Smooth muscle cell (in vitro differentiated cells): ENCODE results near the gene CD99L2. TPM values are rescaled to one million over a fixed set of nuclear protein-coding genes. Genes with fewer than 3 reads are reported as not detected.

Experiments
- DNase-seq: peaks from one replicate; lab custom pipeline; 2025; ENCODE audit not compliant: unreplicated experiment; lab: John Stamatoyannopoulos, UW
- H2AFZ ChIP-seq: fragments of 200-600 bp; sonication (generic); 2 replicates; pipeline ENCODE4 v1.6.0; 2016; ENCODE audit warnings: antibody characterized with exemption, low read depth, mild to moderate bottlenecking
- H3F3A ChIP-seq: fragments of 200-600 bp; sonication (generic); 2 replicates; pipeline ENCODE4 v1.6.0; 2017; ENCODE audit warnings: antibody characterized with exemption, low read depth
- H3K27ac ChIP-seq: fragments of 200-600 bp; sonication (generic); 2 replicates; pipeline ENCODE4 v1.5.1; 2016; ENCODE audit warnings: low read depth, mild to moderate bottlenecking
- H3K27me3 ChIP-seq: fragments of 200-600 bp; sonication (generic); 2 replicates; pipeline ENCODE4 v1.6.1; 2016; ENCODE audit warnings: low read depth, mild to moderate bottlenecking
- H3K36me3 ChIP-seq: fragments of 200-600 bp; sonication (generic); 2 replicates; pipeline ENCODE4 v1.5.1; 2016; ENCODE audit warnings: low read depth
- H3K4me1 ChIP-seq: fragments of 200-600 bp; sonication (generic); 2 replicates; pipeline ENCODE4 v1.5.1; 2016; ENCODE audit warnings: low read depth
- H3K4me2 ChIP-seq: fragments of 200-600 bp; sonication (generic); 2 replicates; pipeline ENCODE4 v1.6.0; 2016; ENCODE audit warnings: mild to moderate bottlenecking
- H3K4me3 ChIP-seq: fragments of 200-600 bp; sonication (generic); 2 replicates; pipeline ENCODE4 v1.5.1; 2016; ENCODE audit warnings: mild to moderate bottlenecking
- H3K79me2 ChIP-seq: fragments of 200-600 bp; sonication (generic); 2 replicates; pipeline ENCODE4 v1.6.0; 2016; ENCODE audit warnings: low read depth, mild to moderate bottlenecking
- H3K9ac ChIP-seq: fragments of 200-600 bp; sonication (generic); 2 replicates; pipeline ENCODE4 v1.6.0; 2016; ENCODE audit warnings: low read depth
- H3K9me3 ChIP-seq: fragments of 200-600 bp; sonication (generic); replicated peaks from 2 replicates; pipeline ENCODE4 v1.5.1; 2016; ENCODE audit warnings: low read depth
- H4K20me1 ChIP-seq: fragments of 200-600 bp; sonication (generic); 2 replicates; pipeline ENCODE4 v1.6.0; 2016; ENCODE audit warnings: low read depth
- WGBS: methylation state at CpG from one replicate; pipeline ENCODE4 v1.1.7; 2016; ENCODE audit warnings: low lambda C conversion rate; 5-methylcytosine and 5-hydroxymethylcytosine counted together
- polyA plus RNA-seq: library from polyadenylated mRNA; unstranded; fragments of >200 nt; fragmentation: Nextera tagmentation; extraction: Ambion mirVana; gene quantifications from 2 replicates; pipeline ENCODE4 v1.2.1, GENCODE V29; 2016
- total RNA-seq: library from RNA; depleted of rRNA; stranded (reverse); fragments of >200 nt; gene quantifications from 2 replicates; pipeline ENCODE4 v1.2.3, GENCODE V29; 2014
- TF ChIP-seq, protein P1 (sequence below): fragments of 200-600 bp; sonication (generic); IDR thresholded peaks from 2 replicates; pipeline ENCODE4 v1.5.1; 2017; ENCODE audit warnings: borderline replicate concordance, mild to moderate bottlenecking, antibody characterized with exemption; ENCODE audit not compliant: insufficient read depth, poor library complexity, severe bottlenecking

CD99L2 gene
- total and polyA plus RNA-seq, 2 experiments from 2014 or later = 43.7 to 44.6 TPM

DNA sequence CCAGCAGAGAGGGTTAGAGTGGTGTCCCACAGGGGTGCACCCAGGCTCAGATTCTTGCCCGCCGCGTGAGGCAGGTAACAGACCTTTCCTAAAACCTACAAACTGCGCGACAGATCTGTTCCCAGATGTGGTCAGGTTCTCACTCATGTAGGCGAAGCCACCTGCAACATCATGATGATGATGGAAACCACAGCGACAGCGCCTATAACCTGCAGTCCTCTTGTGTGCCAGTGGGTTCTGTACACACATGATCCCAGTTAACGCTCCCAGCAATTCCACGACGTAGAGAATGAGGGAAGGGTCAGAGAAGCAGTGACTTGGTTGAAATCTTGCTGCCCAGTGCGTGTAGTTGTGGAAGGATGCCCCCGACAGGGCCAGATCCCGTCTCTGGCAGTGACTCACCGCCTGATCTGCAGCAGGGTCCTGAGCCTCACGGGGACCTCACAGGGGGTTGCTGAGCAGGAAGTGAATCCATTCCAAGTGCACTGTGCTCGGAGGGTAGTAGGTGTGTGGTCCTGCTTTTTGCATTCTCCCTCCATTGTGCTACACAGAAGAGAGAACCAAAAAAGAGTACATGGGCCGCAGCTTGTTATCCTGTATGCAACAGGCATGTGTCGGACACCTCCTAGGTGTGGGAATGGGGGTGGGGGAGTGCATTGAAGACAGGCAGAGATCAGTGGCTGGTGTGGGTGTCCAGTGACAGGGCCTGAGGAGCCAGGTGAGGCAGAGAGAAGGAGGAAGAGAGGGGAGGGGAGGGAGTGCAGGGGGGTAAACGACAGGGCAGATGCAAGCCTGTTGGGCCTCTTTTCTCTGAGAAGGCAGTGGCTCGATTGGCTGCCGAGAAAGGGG, 138.7 kb downstream of the CD99L2 start:
- Histone ChIP-seq H3K4me1 (no peaks in the 10 kb centered on the region), H3K4me3 (no peak overlapping the region), H3K79me2 (no peaks in the 10 kb centered on the region), H3K27me3 (no peaks in the 10 kb centered on the region), H3K9me3 (no peaks in the 10 kb centered on the region), H3F3A (no peaks in the 10 kb centered on the region), H4K20me1 (no peaks in the 10 kb centered on the region), H2AFZ (no peak overlapping the region), H3K9ac (no peak overlapping the region), H3K4me2 (no peak overlapping the region), H3K36me3 (no peaks in the 10 kb centered on the region), H3K27ac (no peak overlapping the region)
- 80% methylated on average over 20 of the region's 22 CpGs for WGBS
- no peak for DNase-seq
- TF ChIP-seq, protein P1, sequence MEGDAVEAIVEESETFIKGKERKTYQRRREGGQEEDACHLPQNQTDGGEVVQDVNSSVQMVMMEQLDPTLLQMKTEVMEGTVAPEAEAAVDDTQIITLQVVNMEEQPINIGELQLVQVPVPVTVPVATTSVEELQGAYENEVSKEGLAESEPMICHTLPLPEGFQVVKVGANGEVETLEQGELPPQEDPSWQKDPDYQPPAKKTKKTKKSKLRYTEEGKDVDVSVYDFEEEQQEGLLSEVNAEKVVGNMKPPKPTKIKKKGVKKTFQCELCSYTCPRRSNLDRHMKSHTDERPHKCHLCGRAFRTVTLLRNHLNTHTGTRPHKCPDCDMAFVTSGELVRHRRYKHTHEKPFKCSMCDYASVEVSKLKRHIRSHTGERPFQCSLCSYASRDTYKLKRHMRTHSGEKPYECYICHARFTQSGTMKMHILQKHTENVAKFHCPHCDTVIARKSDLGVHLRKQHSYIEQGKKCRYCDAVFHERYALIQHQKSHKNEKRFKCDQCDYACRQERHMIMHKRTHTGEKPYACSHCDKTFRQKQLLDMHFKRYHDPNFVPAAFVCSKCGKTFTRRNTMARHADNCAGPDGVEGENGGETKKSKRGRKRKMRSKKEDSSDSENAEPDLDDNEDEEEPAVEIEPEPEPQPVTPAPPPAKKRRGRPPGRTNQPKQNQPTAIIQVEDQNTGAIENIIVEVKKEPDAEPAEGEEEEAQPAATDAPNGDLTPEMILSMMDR = no peak

GRCh38 chrX:150757371-150757770, 141.1 kb downstream of the CD99L2 start:
- Histone ChIP-seq H3K4me2 (no peak overlapping the region), H3K4me1 (no peaks in the 10 kb centered on the region), H2AFZ (no peak overlapping the region), H3K36me3 (no peaks in the 10 kb centered on the region), H3K9ac (no peak overlapping the region), H3K9me3 (no peaks in the 10 kb centered on the region), H4K20me1 (no peaks in the 10 kb centered on the region), H3F3A (no peaks in the 10 kb centered on the region), H3K27ac (no peak overlapping the region), H3K27me3 (no peaks in the 10 kb centered on the region), H3K4me3 (no peak overlapping the region), H3K79me2 (no peaks in the 10 kb centered on the region)
- 90% methylated on average over 5 of the region's 5 CpGs for WGBS
- no peak for DNase-seq
- TF ChIP-seq, protein P1 = no peak

DNA sequence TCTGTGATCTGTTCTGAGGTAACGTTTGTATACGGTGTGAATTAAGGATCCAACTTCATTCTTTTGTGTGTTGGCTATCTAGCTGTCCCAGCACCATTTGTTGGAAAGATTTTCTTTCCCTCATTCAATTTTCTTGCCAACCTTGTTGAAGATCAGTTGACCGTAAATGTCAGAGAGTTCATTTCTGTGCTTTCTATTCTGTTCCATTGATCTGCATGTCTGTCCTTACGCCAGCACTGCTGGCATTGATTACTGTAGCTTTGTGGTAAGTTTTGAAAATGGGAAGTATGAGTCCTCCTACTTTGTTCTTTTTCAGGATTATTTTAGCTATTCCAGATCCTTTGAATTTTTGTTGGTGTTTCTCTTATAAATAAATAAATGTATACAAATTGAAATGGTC, 144.5 kb downstream of the CD99L2 start:
- Histone ChIP-seq H3K4me2 (no peak overlapping the region), H3F3A (no peaks in the 10 kb centered on the region), H3K4me1 (no peaks in the 10 kb centered on the region), H3K9ac (no peak overlapping the region), H4K20me1 (no peaks in the 10 kb centered on the region), H3K79me2 (no peaks in the 10 kb centered on the region), H3K27ac (no peak overlapping the region), H3K9me3 (no peaks in the 10 kb centered on the region), H3K36me3 (no peaks in the 10 kb centered on the region), H3K4me3 (no peak overlapping the region), H3K27me3 (no peaks in the 10 kb centered on the region), H2AFZ (no peak overlapping the region)
- DNase-seq = no peak
- TF ChIP-seq, protein P1 = no peak
- 80% methylated on average over 4 of the region's 4 CpGs for WGBS

GRCh38 chrX:150753357-150753756, 145.1 kb downstream of the CD99L2 start:
- H3K27ac ChIP-seq = no peak overlapping the region
- TF ChIP-seq, protein P1 = no peak
- no peak for DNase-seq
- 68% methylated on average over 4 of the region's 4 CpGs for WGBS
- no peak overlapping the region for H3K4me3 ChIP-seq
- no peak overlapping the region for H3K4me2 ChIP-seq
- no peaks in the 10 kb centered on the region for H3K79me2 ChIP-seq
- H2AFZ ChIP-seq = no peak overlapping the region
- no peaks in the 10 kb centered on the region for H4K20me1 ChIP-seq
- H3K9ac ChIP-seq = no peak overlapping the region
- H3K36me3 ChIP-seq = no peaks in the 10 kb centered on the region
- H3K27me3 ChIP-seq = no peaks in the 10 kb centered on the region
- no peaks in the 10 kb centered on the region for H3K4me1 ChIP-seq
- H3F3A ChIP-seq = no peaks in the 10 kb centered on the region
- H3K9me3 ChIP-seq = no peaks in the 10 kb centered on the region
